Bone marrow (tissue), 2 donors: ENCODE measurements around the gene B3GNT2.
"Not testable (repeated sequence)": the region's sequence is repeated elsewhere in the genome, so short reads cannot be mapped to it uniquely, and the experiment has no call there.

Source experiments
- DNase-seq, 2 donors: peaks; one replicate each; lab custom pipeline; 2025; lab: John Stamatoyannopoulos, UW

B3GNT2 gene

GRCh38 chr2:62185475-62186155 is 10.3 kb upstream of the B3GNT2 start:
- DNase-seq: no peak

GRCh38 chr2:62186156-62186905 is 9.6 kb upstream of the B3GNT2 start:
- no peak for DNase-seq

- no peak for DNase-seq
Measured at GRCh38 chr2:62187246-62187645, 8.7 kb upstream of the B3GNT2 start.

- DNase-seq: no peak
Measured at GRCh38 chr2:62188416-62188815, 7.5 kb upstream of the B3GNT2 start.

GRCh38 chr2:62189196-62189595 is 6.7 kb upstream of the B3GNT2 start:
- DNase-seq: no peak

- peak in 1 of 2 donors; percentile 86 for DNase-seq
Measured at GRCh38 chr2:62192811-62193210, 3.1 kb upstream of the B3GNT2 start.

- DNase-seq: no peak
Measured at GRCh38 chr2:62194558-62195420, 1.1 kb upstream of the B3GNT2 start.

GRCh38 chr2:62196278-62196901 is 475 bp downstream of the B3GNT2 start:
- peak in 1 of 2 donors; percentile 76 for DNase-seq

GRCh38 chr2:62197011-62197924 is 1.4 kb downstream of the B3GNT2 start:
- DNase-seq: no peak

- DNase-seq: no peak
Measured at GRCh38 chr2:62197925-62198633, 2.2 kb downstream of the B3GNT2 start.

GRCh38 chr2:62198854-62199253 is 2.9 kb downstream of the B3GNT2 start:
- not testable (repeated sequence) for DNase-seq

GRCh38 chr2:62199392-62200125 is 3.6 kb downstream of the B3GNT2 start:
- no peak for DNase-seq

- no peak for DNase-seq
Measured at GRCh38 chr2:62200291-62200841, 4.5 kb downstream of the B3GNT2 start.

GRCh38 chr2:62200868-62201267 is 5.0 kb downstream of the B3GNT2 start:
- DNase-seq: no peak

GRCh38 chr2:62201307-62201706 is 5.4 kb downstream of the B3GNT2 start:
- DNase-seq: no peak

- no peak for DNase-seq
Measured at GRCh38 chr2:62202019-62202722, 6.3 kb downstream of the B3GNT2 start.

- no peak for DNase-seq
Measured at GRCh38 chr2:62202729-62203128, 6.8 kb downstream of the B3GNT2 start.

GRCh38 chr2:62203459-62203858 is 7.5 kb downstream of the B3GNT2 start:
- DNase-seq: no peak

GRCh38 chr2:62204998-62205496 is 9.1 kb downstream of the B3GNT2 start:
- no peak for DNase-seq
